ENCODE data around the gene PSMB3.

- no peak for TF ChIP-seq CTCF (conservative IDR thresholded peaks at IDR 0.05)
- no peak for TF ChIP-seq ZFX (IDR thresholded peaks at IDR 0.05)
Measured at GRCh38 chr17:38738007-38738662, 14.4 kb upstream of the PSMB3 start.

Measured in C4-2B (cell line).